PC-9 (cell line): ENCODE measurements around the gene VSIG2. TPM values are rescaled to one million over a fixed set of nuclear protein-coding genes. Genes with fewer than 3 reads are reported as not detected.

Experiments used
- BruUV-seq: library from RNA; stranded (reverse); fragments of 400-500 nt; replicated peaks from 2 replicates; lab custom pipeline; 2021; lab: Mats Ljungman, UMichigan
- CTCF ChIA-PET: fragments of 300-600 bp; sonication (Branson Sonifier 250); formaldehyde crosslinking; loops from one replicate; lab custom pipeline; 2022; ENCODE audit warnings: antibody characterized with exemption; lab: Charles Lee
- POLR2A ChIA-PET: fragments of 300-600 bp; sonication (Branson Sonifier 250); formaldehyde crosslinking; loops from one replicate; lab custom pipeline; 2022; ENCODE audit warnings: antibody characterized with exemption; ENCODE audit not compliant: unreplicated experiment; lab: Charles Lee
- DNase-seq, 2 experiments: peaks; one replicate each; pipeline versions ENCODE4 v3.0.0 to v3.0.0-alpha.2; 2015 to 2022; ENCODE audit warnings: mixed read lengths in 1 of 2
- H2AFZ ChIP-seq: fragments of 200-600 bp; sonication (generic); 2 replicates; pipeline ENCODE4 v1.8.1; 2017; ENCODE audit warnings: antibody characterized with exemption
- H3F3A ChIP-seq: fragments of 200-600 bp; sonication (generic); 2 replicates; pipeline ENCODE4 v1.8.1; 2017; ENCODE audit warnings: antibody characterized with exemption, mild to moderate bottlenecking, low read depth; ENCODE audit not compliant: insufficient read depth
- H3K27ac ChIP-seq: fragments of 200-600 bp; sonication (generic); 2 replicates; pipeline ENCODE4 v1.6.1; 2016; ENCODE audit warnings: mixed run types
- H3K27me3 ChIP-seq: fragments of 200-600 bp; sonication (generic); 2 replicates; pipeline ENCODE4 v1.6.1; 2016; ENCODE audit warnings: low read depth, mixed run types; ENCODE audit not compliant: insufficient read depth
- H3K36me3 ChIP-seq: fragments of 200-600 bp; sonication (generic); 2 replicates; pipeline ENCODE4 v1.6.1; 2016; ENCODE audit warnings: low read depth, mixed run types
- H3K4me1 ChIP-seq: fragments of 200-600 bp; sonication (generic); replicated peaks from 2 replicates; pipeline ENCODE4 v1.6.1; 2016; ENCODE audit warnings: mixed run types; ENCODE audit not compliant: insufficient read depth
- H3K4me2 ChIP-seq: fragments of 200-600 bp; sonication (generic); 2 replicates; pipeline ENCODE4 v1.6.1; 2017; ENCODE audit warnings: mixed run types
- H3K4me3 ChIP-seq: fragments of 200-600 bp; sonication (generic); 2 replicates; pipeline ENCODE4 v1.6.1; 2016; ENCODE audit warnings: mixed run types
- H3K79me2 ChIP-seq: fragments of 200-600 bp; sonication (generic); 2 replicates; pipeline ENCODE4 v1.6.1; 2017; ENCODE audit warnings: low read depth, mixed run types
- H3K9me2 ChIP-seq: fragments of 200-600 bp; sonication (generic); 2 replicates; pipeline ENCODE4 v1.8.1; 2017; ENCODE audit warnings: mild to moderate bottlenecking; ENCODE audit not compliant: insufficient read depth
- H3K9me3 ChIP-seq: fragments of 200-600 bp; sonication (generic); 2 replicates; pipeline ENCODE4 v1.8.1; 2016; ENCODE audit warnings: low read depth; ENCODE audit not compliant: insufficient read depth
- H4K20me1 ChIP-seq: fragments of 200-600 bp; sonication (generic); 2 replicates; pipeline ENCODE4 v1.8.1; 2017; ENCODE audit not compliant: insufficient read depth
- CTCF ChIP-seq: fragments of 200-600 bp; sonication (generic); conservative IDR thresholded peaks from 2 replicates; pipeline ENCODE4 v1.6.1; 2017; ENCODE audit warnings: mixed run types, antibody characterized with exemption, mild to moderate bottlenecking, moderate library complexity
- EZH2 ChIP-seq: fragments of 200-600 bp; sonication (generic); IDR thresholded peaks from 2 replicates; pipeline ENCODE4 v1.8.0; 2017; ENCODE audit warnings: antibody characterized with exemption, low read depth
- intact Hi-C: fragments of 100-400 bp; cut with micrococcal nuclease; formaldehyde crosslinking; loops from one replicate; pipeline ENCODE4 v1.10.0; 2022; ENCODE audit not compliant: unreplicated experiment
- total RNA-seq: library from RNA; stranded (reverse); gene quantifications from 2 replicates; pipeline ENCODE4 v1.2.3, GENCODE V29; 2021

The VSIG2 gene
- total RNA-seq, 1 experiment from 2014 or later = 12.4 TPM

- H3K79me2 ChIP-seq = no peaks in the 10 kb centered on the region
- H3K27ac ChIP-seq = no peak overlapping the region
- H3F3A ChIP-seq = no peaks in the 10 kb centered on the region
- H3K4me3 ChIP-seq = no peak overlapping the region
- H3K27me3 ChIP-seq = no peaks in the 10 kb centered on the region
- no peaks in the 10 kb centered on the region for H3K9me3 ChIP-seq
- H3K4me2 ChIP-seq = no peak overlapping the region
- TF ChIP-seq CTCF (no peak), EZH2 (no peak)
- no peaks in the 10 kb centered on the region; the same call in 1 of the 2 replicates for H3K9me2 ChIP-seq
- H2AFZ ChIP-seq = no peak overlapping the region
- intact Hi-C loops = no loop called here
- no peaks in the 10 kb centered on the region for H3K36me3 ChIP-seq
- ChIA-PET CTCF (no interaction called here), POLR2A (no interaction called here)
- no peak for DNase-seq
- no peaks in the 10 kb centered on the region for H4K20me1 ChIP-seq
- H3K4me1 ChIP-seq = no peaks in the 10 kb centered on the region
- no TSS peak for BruUV-seq
These were observed 52.5 kb downstream of the VSIG2 start for GRCh38 chr11:124699547-124699946.

Other genes with a start within 250 kb of the VSIG2 start
- not detected in 2 replicates for gene OR8B12, start 208.6 kb downstream of the VSIG2 start, total RNA-seq
- not detected in 2 replicates for gene OR8A1, start 182.3 kb downstream of the VSIG2 start, total RNA-seq
- not detected in 2 replicates for gene PANX3, start 140.8 kb downstream of the VSIG2 start, total RNA-seq
- 22.3 and 24.3 TPM in 2 replicates for gene TBRG1, start 129.4 kb downstream of the VSIG2 start, total RNA-seq
- gene SIAE, start 78.5 kb downstream of the VSIG2 start, total RNA-seq = 29.2 and 37.9 TPM in 2 replicates
- gene SPA17, start 78.4 kb downstream of the VSIG2 start, total RNA-seq = 6.1 and 15.7 TPM in 2 replicates
- gene NRGN, start 12.3 kb downstream of the VSIG2 start, total RNA-seq = 6.8 and 10.2 TPM in 2 replicates
- 13.5 and 15.3 TPM in 2 replicates for gene ESAM, start 10.0 kb upstream of the VSIG2 start, total RNA-seq
- 16.9 and 18.1 TPM in 2 replicates for gene MSANTD2, start 48.2 kb upstream of the VSIG2 start, total RNA-seq
- gene ROBO3, start 113.2 kb upstream of the VSIG2 start, total RNA-seq = 1.3 and 1.5 TPM in 2 replicates
- 0.20 TPM in 1 of 2 replicates, not detected in the other for gene ROBO4, start 145.6 kb upstream of the VSIG2 start, total RNA-seq
- gene HEPN1, start 167.0 kb upstream of the VSIG2 start, total RNA-seq = not detected in 2 replicates
- not detected in 2 replicates for gene HEPACAM, start 183.8 kb upstream of the VSIG2 start, total RNA-seq
- gene CCDC15, start 201.9 kb upstream of the VSIG2 start, total RNA-seq = 2.7 and 2.8 TPM in 2 replicates